ENCODE measurements around the gene DHRS11. TPM values are rescaled to one million over a fixed set of nuclear protein-coding genes. Genes with fewer than 3 reads are reported as not detected.

Gene DHRS11
- total and polyA plus RNA-seq, 10 of the 15 experiments (the other 5 are each of a cell fraction or from before 2014, with no cell fraction given): 3.4 to 23.0 (median 14.5) TPM

DNA sequence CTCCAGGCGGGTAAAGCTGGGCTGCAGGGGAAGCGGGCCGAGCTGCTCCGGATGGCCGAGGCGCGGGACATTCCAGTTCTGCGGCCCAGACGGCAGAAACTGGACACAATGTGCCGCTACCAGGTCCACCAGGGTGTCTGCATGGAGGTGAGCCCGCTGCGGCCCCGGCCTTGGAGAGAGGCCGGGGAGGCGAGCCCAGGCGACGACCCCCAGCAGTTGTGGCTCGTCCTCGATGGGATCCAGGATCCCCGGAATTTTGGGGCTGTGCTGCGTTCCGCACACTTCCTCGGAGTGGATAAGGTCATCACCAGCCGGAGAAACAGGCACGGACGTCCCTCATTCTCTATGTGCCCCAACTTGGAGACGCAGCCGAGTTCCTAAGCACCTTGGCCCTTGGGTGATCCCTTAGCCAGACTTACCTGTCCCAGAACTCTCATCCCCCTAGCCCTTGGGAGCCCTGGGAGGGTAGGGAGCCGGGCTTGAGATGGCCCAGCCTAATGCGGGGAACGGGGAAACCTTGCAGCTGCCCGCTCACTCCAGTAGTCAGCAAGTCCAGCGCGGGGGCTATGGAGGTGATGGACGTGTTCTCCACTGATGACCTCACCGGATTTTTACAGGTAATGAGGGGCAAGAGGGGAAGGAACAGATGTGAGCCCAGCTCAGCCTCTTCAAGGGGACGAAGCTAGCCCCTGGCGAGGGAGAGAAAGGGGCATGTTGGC, 10.5 kb downstream of the DHRS11 start (continued):
- no peak for TF ChIP-seq SPI1 (IDR thresholded peaks at IDR 0.05; ENCODE audit: borderline replicate concordance, insufficient read depth, low read depth, low read length)
- TF ChIP-seq HDAC6 (IDR thresholded peaks at IDR 0.05; ENCODE audit: unreplicated experiment): no peak
- no peak for TF ChIP-seq NFXL1 (IDR thresholded peaks at IDR 0.05; ENCODE audit: borderline replicate concordance)

DNA sequence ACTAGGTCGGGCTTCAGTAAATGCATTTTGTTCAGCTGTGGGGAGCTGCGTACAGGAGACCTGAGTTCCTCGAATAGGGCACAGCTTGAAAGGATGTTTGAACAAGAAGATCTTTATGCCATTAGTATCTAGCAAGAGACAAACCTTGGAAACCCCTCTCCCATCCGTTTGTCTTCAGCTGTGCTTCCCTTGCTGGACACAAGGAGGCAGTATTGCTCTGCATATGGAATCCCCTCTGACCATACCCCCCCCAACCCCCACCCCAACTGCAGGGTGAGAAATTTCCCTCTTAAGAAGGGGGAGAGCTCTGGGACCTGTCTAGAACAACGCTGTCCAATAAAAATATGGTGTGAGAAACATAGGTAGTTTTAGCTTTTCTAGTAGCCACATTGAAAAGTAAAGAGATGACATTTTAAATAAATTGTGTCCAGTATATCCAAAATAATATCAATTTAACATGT, 11.3 kb downstream of the DHRS11 start:
- peak overlapping the region; percentile 86 for H3K4me2 ChIP-seq (ENCODE audit: control insufficient read depth, insufficient read depth)
- RAD21 ChIA-PET (ENCODE audit: unreplicated experiment): interaction anchor here (0.6 to 4.3 kb wide), 28 partner anchors 8 to 1830 kb away, joined by 3 to 34 read pairs (median 4); partner anchors contain the start of genes DHRS11, GGNBP2, MYO19 and PIGW
- peak; percentile 54 for DNase-seq (ENCODE audit: low read depth, low spot score)
- in situ Hi-C loops (cut with MboI): loop anchor here (10.0 to 25.0 kb wide), 3 partner anchors 459 to 762 kb away; no protein-coding TSS in a partner anchor
- H2AFZ ChIP-seq (ENCODE audit: control insufficient read depth, low read depth, low read length): no peak overlapping the region
- peaks cover 2% of the 10 kb centered on the region; the same call in 1 of the 2 replicates for H4K20me1 ChIP-seq (ENCODE audit: control insufficient read depth, insufficient read depth)
- H3K36me3 ChIP-seq (ENCODE audit: control insufficient read depth in 2 of 2, insufficient read depth in 2 of 2, low read length in 1 of 2): peaks cover 0 to 4% of the 10 kb centered on the region in 2 experiments; a peak in 1 of 4 replicates
- intact Hi-C loops (cut with micrococcal nuclease; ENCODE audit: unreplicated experiment): loop anchor here (5.0 kb wide), 1 partner anchor 56 kb away; no protein-coding TSS in a partner anchor
- CTCF ChIA-PET: interaction anchor here (0.7 to 4.3 kb wide), 40 partner anchors 9 to 1001 kb away, joined by 3 to 91 read pairs (median 5); partner anchors contain the start of genes DHRS11, GGNBP2, MYO19 and PIGW
- 0 out of 2 replicates have a peak overlapping the region, but pooled peaks have one; percentile 90 for H3K27ac ChIP-seq (ENCODE audit: control insufficient read depth, insufficient read depth)
- SMC1A ChIA-PET (ENCODE audit: uncharacterized antibody, unreplicated experiment): interaction anchor here (0.8 to 4.2 kb wide), 19 partner anchors 10 to 794 kb away, joined by 3 to 29 read pairs (median 4); partner anchors contain the start of genes AATF and PIGW
- peaks cover 13% of the 10 kb centered on the region for H3K4me1 ChIP-seq (ENCODE audit: control insufficient read depth, insufficient read depth, low read length)
- no TSS peak for BruUV-seq (replicated peaks)
- no peak for FAIRE-seq
- H3K9ac ChIP-seq (ENCODE audit: control insufficient read depth, insufficient read depth, low read length): peak overlapping the region; percentile 81
- H3K27me3 ChIP-seq (replicated peaks in 1 of 2; ENCODE audit: control insufficient read depth in 2 of 2, insufficient read depth in 2 of 2, low read length in 1 of 2): no peaks in the 10 kb centered on the region
- peaks cover 37% of the 10 kb centered on the region for H3K79me2 ChIP-seq (ENCODE audit: control insufficient read depth, insufficient read depth, low read length)
- ATAC-seq: peak; percentile 41
- peak overlapping the region; percentile 89 for H3K4me3 ChIP-seq
- under 1% methylated on average over 5 of the region's 5 CpGs for WGBS (ENCODE audit: insufficient coverage, insufficient replicate concordance, low lambda C conversion rate, missing lambda C conversion rate)
- H3K9me3 ChIP-seq (replicated peaks; ENCODE audit: control insufficient read depth, insufficient read depth, low read length): no peaks in the 10 kb centered on the region
- POLR2A ChIA-PET: interaction anchor here (0.6 to 3.0 kb wide), 5 partner anchors 9 to 688 kb away, joined by 3 to 28 read pairs (median 3); partner anchors contain the start of gene GGNBP2
- peak; percentile 50; the same call in 1 of the 2 replicates for TF ChIP-seq RUNX3 (IDR thresholded peaks at IDR 0.05; ENCODE audit: low read length)
- no peak for TF ChIP-seq TCF7 (IDR thresholded peaks at IDR 0.05; ENCODE audit: borderline replicate concordance)
- TF ChIP-seq FOXM1 (IDR thresholded peaks at IDR 0.05; ENCODE audit: low read depth, low read length): no peak
- no peak for TF ChIP-seq SREBF2 (IDR thresholded peaks at IDR 0.05; ENCODE audit: low read length)
- TF ChIP-seq, protein P1, sequence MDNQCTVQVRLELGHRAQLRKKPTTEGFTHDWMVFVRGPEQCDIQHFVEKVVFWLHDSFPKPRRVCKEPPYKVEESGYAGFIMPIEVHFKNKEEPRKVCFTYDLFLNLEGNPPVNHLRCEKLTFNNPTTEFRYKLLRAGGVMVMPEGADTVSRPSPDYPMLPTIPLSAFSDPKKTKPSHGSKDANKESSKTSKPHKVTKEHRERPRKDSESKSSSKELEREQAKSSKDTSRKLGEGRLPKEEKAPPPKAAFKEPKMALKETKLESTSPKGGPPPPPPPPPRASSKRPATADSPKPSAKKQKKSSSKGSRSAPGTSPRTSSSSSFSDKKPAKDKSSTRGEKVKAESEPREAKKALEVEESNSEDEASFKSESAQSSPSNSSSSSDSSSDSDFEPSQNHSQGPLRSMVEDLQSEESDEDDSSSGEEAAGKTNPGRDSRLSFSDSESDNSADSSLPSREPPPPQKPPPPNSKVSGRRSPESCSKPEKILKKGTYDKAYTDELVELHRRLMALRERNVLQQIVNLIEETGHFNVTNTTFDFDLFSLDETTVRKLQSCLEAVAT (IDR thresholded peaks at IDR 0.05): no peak
- no peak for TF ChIP-seq CHD4 (IDR thresholded peaks at IDR 0.05)
- TF ChIP-seq, protein P2, sequence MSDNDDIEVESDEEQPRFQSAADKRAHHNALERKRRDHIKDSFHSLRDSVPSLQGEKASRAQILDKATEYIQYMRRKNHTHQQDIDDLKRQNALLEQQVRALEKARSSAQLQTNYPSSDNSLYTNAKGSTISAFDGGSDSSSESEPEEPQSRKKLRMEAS (IDR thresholded peaks at IDR 0.05; ENCODE audit: low read depth, low read length): no peak
- TF ChIP-seq, protein P3, sequence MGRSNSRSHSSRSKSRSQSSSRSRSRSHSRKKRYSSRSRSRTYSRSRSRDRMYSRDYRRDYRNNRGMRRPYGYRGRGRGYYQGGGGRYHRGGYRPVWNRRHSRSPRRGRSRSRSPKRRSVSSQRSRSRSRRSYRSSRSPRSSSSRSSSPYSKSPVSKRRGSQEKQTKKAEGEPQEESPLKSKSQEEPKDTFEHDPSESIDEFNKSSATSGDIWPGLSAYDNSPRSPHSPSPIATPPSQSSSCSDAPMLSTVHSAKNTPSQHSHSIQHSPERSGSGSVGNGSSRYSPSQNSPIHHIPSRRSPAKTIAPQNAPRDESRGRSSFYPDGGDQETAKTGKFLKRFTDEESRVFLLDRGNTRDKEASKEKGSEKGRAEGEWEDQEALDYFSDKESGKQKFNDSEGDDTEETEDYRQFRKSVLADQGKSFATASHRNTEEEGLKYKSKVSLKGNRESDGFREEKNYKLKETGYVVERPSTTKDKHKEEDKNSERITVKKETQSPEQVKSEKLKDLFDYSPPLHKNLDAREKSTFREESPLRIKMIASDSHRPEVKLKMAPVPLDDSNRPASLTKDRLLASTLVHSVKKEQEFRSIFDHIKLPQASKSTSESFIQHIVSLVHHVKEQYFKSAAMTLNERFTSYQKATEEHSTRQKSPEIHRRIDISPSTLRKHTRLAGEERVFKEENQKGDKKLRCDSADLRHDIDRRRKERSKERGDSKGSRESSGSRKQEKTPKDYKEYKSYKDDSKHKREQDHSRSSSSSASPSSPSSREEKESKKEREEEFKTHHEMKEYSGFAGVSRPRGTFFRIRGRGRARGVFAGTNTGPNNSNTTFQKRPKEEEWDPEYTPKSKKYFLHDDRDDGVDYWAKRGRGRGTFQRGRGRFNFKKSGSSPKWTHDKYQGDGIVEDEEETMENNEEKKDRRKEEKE (IDR thresholded peaks at IDR 0.05): no peak
- TF ChIP-seq HDAC2 (IDR thresholded peaks at IDR 0.05): no peak
- no peak for TF ChIP-seq POLR2AphosphoS2 (IDR thresholded peaks at IDR 0.05; ENCODE audit: low read depth, low read length)
- TF ChIP-seq NR2C2 (IDR thresholded peaks at IDR 0.05; ENCODE audit: borderline replicate concordance, control insufficient read depth, insufficient read length, low read depth): no peak
- no peak for TF ChIP-seq POLR2A (IDR thresholded peaks at IDR 0.05; ENCODE audit: low read depth, low read length)
- TF ChIP-seq SIX5 (IDR thresholded peaks at IDR 0.05; ENCODE audit: low read depth, low read length, severe bottlenecking): no peak
- TF ChIP-seq HCFC1 (IDR thresholded peaks at IDR 0.05; ENCODE audit: low read length): no peak
- TF ChIP-seq CHD2 (IDR thresholded peaks at IDR 0.05; ENCODE audit: borderline replicate concordance, low read depth, low read length): 0 out of 2 replicates have a peak, but pooled peaks have one; percentile 27
